Calu3 (cell line): ENCODE measurements around the gene DTNB. TPM values are rescaled to one million over a fixed set of nuclear protein-coding genes. Genes with fewer than 3 reads are reported as not detected.
"Not testable (repeated sequence)": the region's sequence is repeated elsewhere in the genome, so short reads cannot be mapped to it uniquely, and the experiment has no call there.

Source experiments
- BruUV-seq: library from RNA; stranded (reverse); fragments of 400-500 nt; replicated peaks from 2 replicates; lab custom pipeline; 2021; lab: Mats Ljungman, UMichigan
- CTCF ChIA-PET: fragments of 300-600 bp; sonication (Branson Sonifier 250); formaldehyde crosslinking; loops from one replicate; lab custom pipeline; 2022; ENCODE audit warnings: antibody characterized with exemption; lab: Charles Lee
- DNase-seq: peaks from one replicate; pipeline ENCODE4 v3.0.0; 2022
- H3K27ac Mint-ChIP-seq: one replicate; pipeline ENCODE4 v1.8.0; 2022; ENCODE audit warnings: mixed read lengths; ENCODE audit not compliant: unreplicated experiment
- H3K27me3 Mint-ChIP-seq: one replicate; pipeline ENCODE4 v1.8.0; 2022; ENCODE audit warnings: mixed read lengths; ENCODE audit not compliant: unreplicated experiment
- H3K36me3 Mint-ChIP-seq: one replicate; pipeline ENCODE4 v1.8.0; 2022; ENCODE audit warnings: mild to moderate bottlenecking, moderate library complexity, mixed read lengths; ENCODE audit not compliant: insufficient read depth, unreplicated experiment
- H3K4me1 Mint-ChIP-seq: one replicate; pipeline ENCODE4 v1.8.0; 2022; ENCODE audit warnings: mild to moderate bottlenecking, low read depth, mixed read lengths; ENCODE audit not compliant: unreplicated experiment
- H3K4me3 Mint-ChIP-seq: one replicate; pipeline ENCODE4 v1.8.0; 2022; ENCODE audit warnings: mild to moderate bottlenecking, low read depth, moderate library complexity, mixed read lengths; ENCODE audit not compliant: unreplicated experiment
- H3K9me3 Mint-ChIP-seq: one replicate; pipeline ENCODE4 v1.8.0; 2022; ENCODE audit warnings: low read depth, mixed read lengths; ENCODE audit not compliant: unreplicated experiment
- intact Hi-C: fragments of 100-400 bp; cut with micrococcal nuclease; formaldehyde crosslinking; loops from one replicate; pipeline ENCODE4 v1.10.0; 2022; ENCODE audit not compliant: unreplicated experiment
- total RNA-seq: library from RNA; stranded (reverse); gene quantifications from 2 replicates; pipeline ENCODE4 v1.2.3, GENCODE V29; 2022
- TF ChIP-seq, protein P1 (sequence below): fragments of 200-600 bp; IDR thresholded peaks from one replicate; pipeline ENCODE4 v1.8.0; 2022; ENCODE audit warnings: antibody characterized with exemption; ENCODE audit not compliant: unreplicated experiment

DTNB gene
- total RNA-seq, 1 experiment from 2014 or later = 27.3 TPM

DNA sequence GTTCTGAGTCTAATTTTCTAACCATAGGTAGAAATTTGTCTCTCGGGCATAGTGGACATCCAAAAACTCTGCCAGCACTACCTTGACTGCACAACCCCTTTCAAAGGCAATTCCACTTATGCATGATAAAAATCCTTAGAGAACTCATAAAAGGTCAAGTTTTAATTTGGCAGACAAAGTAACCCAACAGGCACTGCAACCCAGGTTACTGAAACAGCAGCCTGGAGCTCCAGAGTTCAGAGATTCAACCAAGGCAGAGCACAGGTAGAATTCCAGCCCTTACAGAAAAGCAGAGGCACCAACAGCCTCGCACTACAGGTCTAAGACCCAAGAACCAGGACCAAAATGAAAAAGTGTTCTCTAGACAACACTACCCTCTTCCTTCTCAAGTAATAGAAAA is 1.8 kb downstream of the DTNB start:
- Mint-ChIP-seq H3K4me3 (peak overlapping the region; percentile 88), H3K9me3 (no peaks in the 10 kb centered on the region), H3K27me3 (peaks cover 20% of the 10 kb centered on the region), H3K36me3 (peaks cover 25% of the 10 kb centered on the region), H3K27ac (no peak overlapping the region), H3K4me1 (peaks cover 20% of the 10 kb centered on the region)
- TF ChIP-seq, protein P1, sequence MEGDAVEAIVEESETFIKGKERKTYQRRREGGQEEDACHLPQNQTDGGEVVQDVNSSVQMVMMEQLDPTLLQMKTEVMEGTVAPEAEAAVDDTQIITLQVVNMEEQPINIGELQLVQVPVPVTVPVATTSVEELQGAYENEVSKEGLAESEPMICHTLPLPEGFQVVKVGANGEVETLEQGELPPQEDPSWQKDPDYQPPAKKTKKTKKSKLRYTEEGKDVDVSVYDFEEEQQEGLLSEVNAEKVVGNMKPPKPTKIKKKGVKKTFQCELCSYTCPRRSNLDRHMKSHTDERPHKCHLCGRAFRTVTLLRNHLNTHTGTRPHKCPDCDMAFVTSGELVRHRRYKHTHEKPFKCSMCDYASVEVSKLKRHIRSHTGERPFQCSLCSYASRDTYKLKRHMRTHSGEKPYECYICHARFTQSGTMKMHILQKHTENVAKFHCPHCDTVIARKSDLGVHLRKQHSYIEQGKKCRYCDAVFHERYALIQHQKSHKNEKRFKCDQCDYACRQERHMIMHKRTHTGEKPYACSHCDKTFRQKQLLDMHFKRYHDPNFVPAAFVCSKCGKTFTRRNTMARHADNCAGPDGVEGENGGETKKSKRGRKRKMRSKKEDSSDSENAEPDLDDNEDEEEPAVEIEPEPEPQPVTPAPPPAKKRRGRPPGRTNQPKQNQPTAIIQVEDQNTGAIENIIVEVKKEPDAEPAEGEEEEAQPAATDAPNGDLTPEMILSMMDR = no peak
- BruUV-seq = TSS peak; percentile 21
- intact Hi-C loops = no loop called here
- no peak for DNase-seq
- CTCF ChIA-PET = interaction anchor here (0.6 to 2.5 kb wide), 4 partner anchors 29 to 130 kb away, joined by 4 to 10 read pairs (median 6); no protein-coding TSS in a partner anchor

DNA sequence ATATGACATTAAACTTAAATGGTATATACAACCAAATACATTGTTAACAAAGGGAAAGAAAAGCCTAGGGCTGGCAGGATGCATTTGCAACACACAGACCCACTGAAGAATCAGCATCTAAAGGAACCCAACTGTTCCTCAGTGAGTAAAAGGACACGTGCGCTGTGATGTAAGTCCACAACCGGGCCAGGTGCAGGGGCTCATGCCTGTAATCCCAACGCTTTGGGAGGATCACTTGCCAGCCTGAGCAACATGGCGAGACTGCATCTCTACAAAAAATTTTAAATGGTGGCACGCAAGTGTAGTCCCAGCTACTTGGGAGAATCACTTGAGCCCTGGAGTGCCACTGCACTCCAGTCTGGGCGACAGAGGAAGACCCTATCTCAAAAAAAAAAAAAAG is 3.9 kb downstream of the DTNB start:
- no peaks in the 10 kb centered on the region for H3K27me3 Mint-ChIP-seq
- TF ChIP-seq, protein P1 = no peak
- intact Hi-C loops = no loop called here
- no peaks in the 10 kb centered on the region for H3K9me3 Mint-ChIP-seq
- peaks cover 29% of the 10 kb centered on the region for H3K36me3 Mint-ChIP-seq
- no TSS peak for BruUV-seq
- H3K4me3 Mint-ChIP-seq = no peak overlapping the region
- H3K4me1 Mint-ChIP-seq = peaks cover 29% of the 10 kb centered on the region
- no peak overlapping the region for H3K27ac Mint-ChIP-seq
- no peak for DNase-seq
- CTCF ChIA-PET = no interaction called here

DNA sequence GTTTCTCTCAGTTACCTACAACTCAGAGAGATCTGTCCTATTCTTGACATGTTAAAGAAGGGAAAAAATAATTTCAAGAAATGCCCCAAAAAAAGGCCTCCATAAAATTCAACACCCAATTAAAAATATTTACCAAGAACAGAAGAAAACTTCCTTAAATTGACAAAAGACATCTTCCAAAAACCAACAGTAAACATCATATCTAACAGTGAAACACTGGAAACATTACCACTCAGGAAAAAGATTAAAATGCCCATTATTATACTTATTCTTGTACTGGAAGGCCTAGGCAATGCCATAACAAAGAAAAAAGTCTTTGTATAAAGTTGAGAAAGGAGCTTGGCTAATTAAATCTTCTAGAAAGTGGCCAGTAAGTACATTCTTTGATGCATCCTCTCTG is 7.2 kb downstream of the DTNB start:
- Mint-ChIP-seq H3K36me3 (peaks cover 4% of the 10 kb centered on the region), H3K4me1 (peaks cover 30% of the 10 kb centered on the region), H3K27me3 (no peaks in the 10 kb centered on the region), H3K4me3 (no peak overlapping the region), H3K27ac (no peak overlapping the region), H3K9me3 (no peaks in the 10 kb centered on the region)
- TF ChIP-seq, protein P1 = no peak
- no TSS peak for BruUV-seq
- intact Hi-C loops = no loop called here
- CTCF ChIA-PET = interaction anchor here (0.5 to 3.3 kb wide), 4 partner anchors 34 to 86 kb away, joined by 3 to 84 read pairs (median 9); no protein-coding TSS in a partner anchor
- no peak for DNase-seq

DNA sequence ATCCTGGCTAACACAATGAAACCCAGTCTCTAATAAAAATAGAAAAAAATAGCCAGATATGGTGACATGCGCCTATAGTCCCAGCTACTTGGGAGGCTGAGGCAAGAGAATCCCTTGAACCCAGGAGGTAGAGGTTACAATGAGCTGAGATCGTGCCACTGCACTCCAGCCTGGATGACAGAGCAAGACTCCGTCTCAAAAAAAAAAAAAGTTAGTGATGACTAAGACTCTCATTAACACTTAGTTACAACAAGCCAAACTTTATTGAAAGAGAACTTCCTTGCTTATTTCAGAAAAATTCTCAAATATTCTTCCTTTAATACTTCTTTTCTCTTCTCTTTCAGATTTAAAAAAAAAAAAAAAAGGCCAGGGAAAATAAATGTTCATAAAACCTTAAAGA is 7.9 kb downstream of the DTNB start:
- H3K4me3 Mint-ChIP-seq, H3K27ac Mint-ChIP-seq, BruUV-seq, H3K9me3 Mint-ChIP-seq, DNase-seq, intact Hi-C loops, H3K36me3 Mint-ChIP-seq, H3K27me3 Mint-ChIP-seq: not testable (repeated sequence)
- CTCF ChIA-PET = interaction anchor here (0.6 to 3.3 kb wide), 8 partner anchors 9 to 303 kb away, joined by 3 to 84 read pairs (median 4); no protein-coding TSS in a partner anchor
- peaks cover 22% of the 10 kb centered on the region for H3K4me1 Mint-ChIP-seq

DNA sequence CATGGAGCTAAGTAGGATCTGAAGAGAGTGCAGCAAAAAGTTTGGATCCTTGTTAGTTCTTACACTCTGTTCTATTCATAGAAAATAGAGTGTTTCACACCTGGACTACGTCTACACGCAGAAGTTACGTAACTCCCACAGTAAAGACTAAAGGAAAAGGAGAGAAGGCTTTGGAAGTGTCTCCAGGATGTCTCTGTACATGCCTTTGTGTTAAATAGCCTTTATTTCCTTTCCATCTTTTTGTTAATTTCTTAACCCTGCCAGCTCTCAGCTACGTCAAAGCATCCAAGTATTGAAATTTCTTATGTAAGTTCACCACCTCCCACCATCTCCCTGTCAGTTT is 8.4 kb downstream of the DTNB start:
- no peaks in the 10 kb centered on the region for H3K9me3 Mint-ChIP-seq
- peak overlapping the region; percentile 34 for H3K4me3 Mint-ChIP-seq
- H3K36me3 Mint-ChIP-seq = peaks cover 4% of the 10 kb centered on the region
- H3K27ac Mint-ChIP-seq = peak overlapping the region; percentile 54
- BruUV-seq = no TSS peak
- intact Hi-C loops = loop anchor here (1.0 kb wide), 1 partner anchor 58 kb away; no protein-coding TSS in a partner anchor
- CTCF ChIA-PET = interaction anchor here (0.6 to 3.3 kb wide), 8 partner anchors 9 to 303 kb away, joined by 3 to 84 read pairs (median 4); no protein-coding TSS in a partner anchor
- DNase-seq = no peak
- peaks cover 18% of the 10 kb centered on the region for H3K4me1 Mint-ChIP-seq
- TF ChIP-seq, protein P1 = no peak
- no peaks in the 10 kb centered on the region for H3K27me3 Mint-ChIP-seq
